G401 (cell line): ENCODE results near the gene ZFP64. TPM values are rescaled to one million over a fixed set of nuclear protein-coding genes. Genes with fewer than 3 reads are reported as not detected.
"Not testable (repeated sequence)": the region's sequence is repeated elsewhere in the genome, so short reads cannot be mapped to it uniquely, and the experiment has no call there.

Source experiments
- DNase-seq: peaks from one replicate; pipeline ENCODE4 v3.0.0-alpha.2; 2015; ENCODE audit warnings: low spot score
- in situ Hi-C: cut with HindIII; loops from 2 replicates; pipeline ENCODE4 v1.10.0; 2016; ENCODE audit warnings: low sequenced_read_pairs, mixed read lengths
- total RNA-seq: library from RNA; depleted of rRNA; stranded (reverse); fragments of >200 nt; shearing (Covaris generic); gene quantifications from 2 replicates; pipeline ENCODE4 v1.2.3, GENCODE V29; 2014; rRNA removed

ZFP64 gene
- total RNA-seq: 140 and 156 TPM in 2 replicates

GRCh38 chr20:52191132-52191915 lies at the start of gene ZFP64:
Gene ZFP64, minus strand, starts transcription at chr20:52191779. Its CDS starts 143 bp downstream, at chr20:52191636.
- in situ Hi-C loops: no loop called here
- DNase-seq: peak; percentile 84

DNA sequence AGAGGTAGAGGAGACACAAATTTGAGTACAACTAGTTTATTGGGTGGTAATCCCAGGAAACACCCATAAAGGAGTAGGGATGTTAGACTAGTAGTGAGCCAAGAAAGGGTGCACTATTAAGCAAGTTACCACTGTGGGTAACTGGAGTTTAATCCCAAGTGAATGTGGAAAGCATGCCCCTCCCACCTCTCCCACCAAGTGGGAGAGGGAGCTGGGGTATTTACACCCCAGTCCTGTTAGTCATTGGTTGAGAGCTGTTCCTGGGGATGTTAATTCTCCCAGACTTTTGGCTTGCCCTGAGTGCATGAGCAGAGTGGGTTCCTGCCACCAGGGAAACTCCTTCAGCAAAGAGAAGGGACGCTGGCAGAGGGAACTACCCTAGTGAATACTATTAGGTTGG lies 49.2 kb upstream of the ZFP64 start:
- in situ Hi-C loops: no loop called here
- no peak for DNase-seq

DNA sequence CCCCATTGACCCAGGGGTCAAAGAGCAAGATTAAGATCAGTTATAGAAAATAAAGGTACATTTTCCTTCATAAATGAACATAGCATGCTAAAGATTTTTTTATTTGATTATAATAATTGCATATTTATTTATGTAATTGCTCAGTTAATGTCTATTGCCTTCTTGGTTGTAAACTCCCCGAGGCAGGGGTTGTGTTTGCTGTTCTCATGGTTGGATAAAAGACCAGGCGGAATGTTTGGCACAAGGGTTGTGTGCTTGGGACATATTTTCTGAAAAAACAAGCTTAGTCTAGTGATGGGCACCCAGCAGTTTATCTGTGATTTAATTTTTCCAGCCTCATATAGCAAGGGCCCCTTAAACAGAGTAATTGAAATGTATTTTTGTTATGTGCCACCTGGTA lies 47.5 kb upstream of the ZFP64 start:
- no peak for DNase-seq
- in situ Hi-C loops: no loop called here

DNA sequence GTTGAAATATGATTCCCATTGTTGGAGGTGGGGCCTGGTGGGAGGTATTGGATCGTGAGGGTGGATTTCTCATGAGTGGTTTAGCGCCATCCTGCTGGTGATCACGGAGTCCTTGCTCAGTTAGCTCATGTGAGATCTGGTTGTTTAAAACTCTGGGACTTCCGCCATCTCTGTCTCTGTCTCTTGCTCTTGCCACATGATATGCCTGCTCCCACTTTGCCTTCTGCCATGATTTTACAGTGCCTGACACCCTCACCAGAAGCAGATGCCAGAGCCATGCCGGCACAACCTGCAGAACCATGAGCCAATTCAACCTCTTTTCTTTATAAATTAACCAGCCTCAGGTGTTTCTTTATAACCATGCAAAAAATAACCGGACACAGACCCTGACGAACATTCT lies 44.7 kb upstream of the ZFP64 start:
- DNase-seq: no peak
- in situ Hi-C loops: no loop called here

DNA sequence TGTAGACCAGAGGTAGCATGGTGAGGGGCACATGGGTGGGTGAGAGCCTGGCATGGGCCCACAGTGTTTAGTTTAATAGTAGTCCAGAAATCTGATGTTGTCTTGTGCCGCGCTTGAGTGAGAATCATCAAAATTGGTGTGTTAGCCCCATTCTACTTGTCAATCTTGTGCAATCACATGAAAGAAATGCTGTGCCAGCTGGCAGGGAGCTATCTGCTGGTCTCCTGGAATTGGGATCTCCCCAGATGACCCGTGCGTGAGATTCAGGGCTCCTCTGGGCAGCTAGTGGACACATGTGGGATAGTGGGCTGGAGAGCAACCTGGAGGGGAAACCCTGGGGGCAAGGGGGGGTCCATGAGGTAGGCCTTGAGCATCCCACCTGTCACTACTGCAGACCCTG lies 43.5 kb upstream of the ZFP64 start:
- no peak for DNase-seq
- in situ Hi-C loops: no loop called here

GRCh38 chr20:52234302-52235045 lies 42.9 kb upstream of the ZFP64 start:
- no peak for DNase-seq
- in situ Hi-C loops: no loop called here

GRCh38 chr20:52231230-52231746 lies 39.7 kb upstream of the ZFP64 start:
- no peak for DNase-seq
- in situ Hi-C loops: no loop called here

DNA sequence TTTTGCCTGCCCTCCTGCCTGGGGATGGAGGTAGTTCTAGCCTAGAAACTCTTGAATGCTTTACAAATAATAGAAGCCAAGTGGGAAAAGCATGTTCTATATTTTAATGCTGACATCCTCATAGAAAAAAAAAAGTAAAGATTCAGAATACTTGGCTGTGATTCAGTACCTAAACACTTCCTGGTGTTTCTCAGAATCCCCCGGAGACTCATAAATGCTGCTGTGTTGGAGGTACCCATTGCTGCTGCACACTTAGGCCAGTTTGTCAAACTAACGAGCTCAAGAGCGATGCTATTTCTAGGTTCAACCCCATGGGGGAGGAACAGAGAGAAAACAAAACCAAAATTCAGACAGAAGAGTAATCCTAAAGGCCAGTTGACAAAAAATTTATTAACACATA lies 38.8 kb upstream of the ZFP64 start:
- no peak for DNase-seq
- in situ Hi-C loops: no loop called here

GRCh38 chr20:52229346-52229745 lies 37.8 kb upstream of the ZFP64 start:
- in situ Hi-C loops: not testable (repeated sequence)

DNA sequence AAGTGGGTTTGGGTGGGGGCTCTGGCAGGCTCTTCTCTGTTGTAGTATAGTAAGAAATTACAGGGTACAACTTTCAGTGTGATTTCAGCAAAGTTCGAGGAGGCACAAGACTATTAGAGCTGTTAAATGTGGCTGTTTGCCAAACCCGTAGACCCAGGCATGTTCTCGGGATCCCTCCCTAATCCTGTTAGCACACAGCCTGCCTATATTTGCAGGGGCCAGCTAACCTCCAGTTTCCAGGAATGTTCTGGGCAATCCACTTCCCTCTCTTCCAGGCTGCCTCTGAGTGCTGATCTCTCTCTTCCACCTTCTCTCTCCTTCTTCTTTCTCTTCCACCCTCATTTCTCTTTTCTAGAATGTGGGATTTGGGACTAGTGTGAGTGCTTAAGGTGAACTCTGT lies 34.8 kb upstream of the ZFP64 start:
- in situ Hi-C loops: no loop called here
- DNase-seq: no peak

More at GRCh38 chr20:52229346-52229745, 37.8 kb upstream of the ZFP64 start:
- DNase-seq: not testable (repeated sequence)

- no peak for DNase-seq
- in situ Hi-C loops: no loop called here
These were observed 33.3 kb upstream of the ZFP64 start for GRCh38 chr20:52224920-52225319.

DNA sequence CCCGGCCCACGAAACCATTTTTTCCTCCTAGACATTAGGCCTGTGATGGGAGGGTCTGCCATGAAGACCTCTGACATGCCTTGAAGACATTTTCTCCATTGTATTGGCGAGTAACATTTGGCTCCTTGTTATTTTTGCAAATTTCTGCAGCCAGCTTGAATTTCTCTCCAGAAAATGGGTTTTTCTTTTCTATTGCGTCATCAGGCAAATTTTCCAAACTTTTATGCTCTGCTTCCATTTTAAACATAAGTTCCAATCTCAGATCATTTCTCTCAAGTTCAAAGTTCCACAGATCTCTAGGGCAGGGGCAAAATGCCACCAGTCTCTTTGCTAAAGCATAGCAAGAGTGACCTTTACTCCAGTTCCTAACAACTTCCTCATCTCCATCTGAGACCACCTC lies 29.8 kb upstream of the ZFP64 start:
- DNase-seq, in situ Hi-C loops: not testable (repeated sequence)

DNA sequence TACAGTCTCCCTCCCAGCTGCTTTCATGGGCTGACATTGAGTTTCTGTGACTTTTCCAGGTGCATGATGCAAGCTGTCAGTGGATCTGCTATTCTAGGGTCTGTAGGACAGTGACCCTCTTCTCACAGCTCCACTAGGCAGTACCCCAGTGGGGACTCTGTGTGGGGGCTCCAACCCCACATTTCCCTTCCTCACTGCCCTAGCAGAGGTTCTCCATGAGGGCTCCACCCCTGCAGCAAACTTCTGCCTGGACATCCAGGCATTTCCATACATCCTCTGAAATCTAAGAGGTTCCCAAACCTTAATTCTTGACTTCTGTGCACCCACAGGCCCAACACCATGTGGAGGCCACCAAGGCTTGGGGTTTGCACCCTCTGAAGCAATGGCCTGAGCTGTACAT lies 29.3 kb upstream of the ZFP64 start:
- in situ Hi-C loops, DNase-seq: not testable (repeated sequence)

GRCh38 chr20:52219441-52219840 lies 27.9 kb upstream of the ZFP64 start:
- DNase-seq: no peak
- in situ Hi-C loops: no loop called here

- in situ Hi-C loops: no loop called here
- no peak for DNase-seq
These were observed 26.3 kb upstream of the ZFP64 start for GRCh38 chr20:52217689-52218395.

DNA sequence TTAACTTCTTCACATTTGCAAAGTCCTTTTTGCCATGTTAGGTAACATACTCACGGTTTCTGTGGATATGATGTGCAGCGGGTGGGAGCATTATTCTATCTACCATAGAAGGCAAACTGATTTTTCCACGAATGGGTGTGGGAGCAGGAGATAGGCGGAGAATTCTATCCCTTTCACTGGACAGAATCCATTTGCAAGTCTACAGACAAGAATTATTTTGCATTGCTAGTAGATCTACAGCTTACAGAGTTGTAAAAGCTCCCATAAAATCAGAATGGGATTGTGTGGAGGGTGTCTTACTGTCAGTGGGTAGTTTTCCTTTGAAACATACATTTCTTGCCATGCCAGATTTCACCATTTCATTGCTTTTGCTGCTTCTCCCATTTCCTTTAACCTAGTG lies 22.4 kb upstream of the ZFP64 start:
- in situ Hi-C loops: no loop called here
- no peak for DNase-seq

GRCh38 chr20:52212943-52213342 lies 21.4 kb upstream of the ZFP64 start:
- in situ Hi-C loops: no loop called here
- no peak for DNase-seq

DNA sequence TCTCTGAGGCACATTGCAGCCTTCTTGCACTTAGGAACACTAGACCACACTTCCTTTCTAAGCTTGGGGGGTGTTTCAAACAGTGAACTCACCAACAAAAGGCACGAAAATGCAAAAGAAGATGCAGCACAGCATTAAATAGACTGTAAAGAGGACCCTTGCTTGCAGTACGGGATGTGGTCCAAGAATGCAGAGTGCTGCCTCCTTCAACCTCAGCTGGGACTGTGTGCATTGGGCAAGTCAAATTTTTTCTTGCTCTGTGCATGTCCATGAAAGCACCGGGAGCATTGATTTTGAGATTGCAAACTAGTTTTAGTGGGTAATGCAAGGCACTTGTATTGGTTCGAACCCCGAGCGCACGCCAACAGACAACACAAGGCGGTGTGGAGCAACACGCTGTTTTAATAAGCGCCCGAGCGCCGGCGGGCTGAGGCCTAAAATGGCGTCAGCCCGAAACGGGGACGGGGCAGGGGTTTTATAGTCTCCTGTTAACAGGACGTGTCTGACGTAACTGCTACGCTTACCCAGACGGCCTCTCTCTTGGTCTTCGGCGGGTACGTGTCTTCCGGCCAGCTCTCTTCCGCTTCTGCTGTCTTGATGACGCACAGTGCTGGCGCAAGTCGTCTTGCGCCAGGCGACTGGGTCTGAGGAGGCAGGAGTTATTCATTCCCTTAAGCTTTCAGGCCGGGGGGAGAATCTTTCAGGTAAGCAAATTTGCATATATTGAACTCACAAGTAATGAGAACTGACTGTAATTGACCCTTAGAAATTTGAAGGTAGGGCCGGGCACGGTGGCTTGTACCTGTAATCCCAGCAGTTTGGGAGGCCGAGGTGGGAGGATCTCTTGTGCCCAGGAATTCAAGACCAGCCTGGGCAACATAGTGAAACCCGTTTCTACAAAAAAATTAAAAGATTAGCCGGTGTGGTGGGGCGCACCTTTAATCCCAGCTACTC lies 18.7 kb upstream of the ZFP64 start:
- in situ Hi-C loops: no loop called here

GRCh38 chr20:52209154-52209571 lies 17.6 kb upstream of the ZFP64 start:
- DNase-seq: no peak
- in situ Hi-C loops: no loop called here

More for the DNA sequence above, 18.7 kb upstream of the ZFP64 start:
- DNase-seq: no peak
